GM18951 (cell line): Measurements from ENCODE around the gene CNDP2.

Source experiments
- POLR2A ChIP-seq: IDR thresholded peaks from 4 replicates; pipeline ENCODE4 v1.6.1; 2011; ENCODE audit warnings: mild to moderate bottlenecking; ENCODE audit not compliant: insufficient read length, insufficient read depth; ENCODE audit errors: extremely low read depth
- in situ Hi-C: fragments of 300-500 bp; cut with MboI; formaldehyde crosslinking; loops from one replicate; pipeline ENCODE4 v1.12.0; 2022; ENCODE audit warnings: low sequenced_read_pairs, mixed read lengths, inconsistent platforms; ENCODE audit not compliant: unreplicated experiment

The CNDP2 gene

GRCh38 chr18:74457043-74457724 lies 39.0 kb upstream of the CNDP2 start, which contains the start of gene DIPK1C:
DIPK1C (minus strand) TSS chr18:74457308; CDS start chr18:74457259, 49 bp downstream.
- TF ChIP-seq POLR2A: no peak
- in situ Hi-C loops: no loop called here

GRCh38 chr18:74457725-74458421 lies 38.3 kb upstream of the CNDP2 start:
- in situ Hi-C loops: no loop called here
- no peak for TF ChIP-seq POLR2A

- TF ChIP-seq POLR2A: no peak
- in situ Hi-C loops: no loop called here
Observed at GRCh38 chr18:74459889-74460288, 36.3 kb upstream of the CNDP2 start.

GRCh38 chr18:74460825-74461224 lies 35.3 kb upstream of the CNDP2 start:
- in situ Hi-C loops: no loop called here
- TF ChIP-seq POLR2A: no peak

- no peak for TF ChIP-seq POLR2A
- in situ Hi-C loops: no loop called here
Observed at GRCh38 chr18:74463254-74463653, 32.9 kb upstream of the CNDP2 start.

GRCh38 chr18:74463983-74464382 lies 32.2 kb upstream of the CNDP2 start:
- in situ Hi-C loops: no loop called here
- TF ChIP-seq POLR2A: no peak

GRCh38 chr18:74465775-74466174 lies 30.4 kb upstream of the CNDP2 start:
- in situ Hi-C loops: no loop called here
- TF ChIP-seq POLR2A: no peak

GRCh38 chr18:74468547-74469061 lies 27.6 kb upstream of the CNDP2 start:
- TF ChIP-seq POLR2A: no peak
- in situ Hi-C loops: no loop called here

GRCh38 chr18:74472312-74472711 lies 23.9 kb upstream of the CNDP2 start:
- in situ Hi-C loops: no loop called here
- no peak for TF ChIP-seq POLR2A

- no peak for TF ChIP-seq POLR2A
- in situ Hi-C loops: no loop called here
Observed at GRCh38 chr18:74473976-74474640, 22.1 kb upstream of the CNDP2 start.

GRCh38 chr18:74476140-74476539 lies 20.0 kb upstream of the CNDP2 start:
- in situ Hi-C loops: no loop called here
- TF ChIP-seq POLR2A: no peak

- in situ Hi-C loops: no loop called here
- no peak for TF ChIP-seq POLR2A
Observed at GRCh38 chr18:74477771-74478170, 18.4 kb upstream of the CNDP2 start.

- in situ Hi-C loops: no loop called here
- no peak for TF ChIP-seq POLR2A
Observed at GRCh38 chr18:74478316-74478715, 17.8 kb upstream of the CNDP2 start.
